Loucy (cell line): ENCODE measurements around the gene SLC15A3.

ENCODE experiments used
- EZH2phosphoT487 ChIP-seq: fragments of 200-600 bp; IDR thresholded peaks from 2 replicates; pipeline ENCODE4 v1.6.1; 2018; ENCODE audit warnings: antibody characterized with exemption, mild to moderate bottlenecking, moderate library complexity, borderline replicate concordance
- TF ChIP-seq, protein P1 (sequence below): fragments of 200-600 bp; sonication (generic); conservative IDR thresholded peaks from 2 replicates; pipeline ENCODE4 v1.5.1; 2014; ENCODE audit warnings: mild to moderate bottlenecking, antibody characterized with exemption, low read length

DNA sequence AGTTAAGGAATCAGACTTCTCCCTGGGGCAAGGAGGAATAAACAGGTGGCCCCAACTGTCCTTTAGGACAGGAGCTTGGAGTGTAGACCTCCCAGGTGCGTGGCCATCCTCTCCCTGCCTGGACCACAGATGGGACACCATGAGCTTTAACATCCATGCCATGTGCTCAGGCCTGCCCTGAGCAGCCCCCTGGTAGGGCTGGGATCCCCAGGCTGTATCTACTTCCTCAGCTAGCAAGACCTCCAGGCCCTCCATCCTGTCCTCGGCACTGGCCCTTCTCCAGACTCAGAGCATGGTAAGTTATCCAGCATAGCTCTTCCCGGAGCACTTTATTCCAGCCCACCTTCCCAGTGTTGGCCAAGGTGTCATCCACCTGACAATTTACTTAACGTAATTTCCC, 25.2 kb upstream of the SLC15A3 start:
- TF ChIP-seq, protein P1, sequence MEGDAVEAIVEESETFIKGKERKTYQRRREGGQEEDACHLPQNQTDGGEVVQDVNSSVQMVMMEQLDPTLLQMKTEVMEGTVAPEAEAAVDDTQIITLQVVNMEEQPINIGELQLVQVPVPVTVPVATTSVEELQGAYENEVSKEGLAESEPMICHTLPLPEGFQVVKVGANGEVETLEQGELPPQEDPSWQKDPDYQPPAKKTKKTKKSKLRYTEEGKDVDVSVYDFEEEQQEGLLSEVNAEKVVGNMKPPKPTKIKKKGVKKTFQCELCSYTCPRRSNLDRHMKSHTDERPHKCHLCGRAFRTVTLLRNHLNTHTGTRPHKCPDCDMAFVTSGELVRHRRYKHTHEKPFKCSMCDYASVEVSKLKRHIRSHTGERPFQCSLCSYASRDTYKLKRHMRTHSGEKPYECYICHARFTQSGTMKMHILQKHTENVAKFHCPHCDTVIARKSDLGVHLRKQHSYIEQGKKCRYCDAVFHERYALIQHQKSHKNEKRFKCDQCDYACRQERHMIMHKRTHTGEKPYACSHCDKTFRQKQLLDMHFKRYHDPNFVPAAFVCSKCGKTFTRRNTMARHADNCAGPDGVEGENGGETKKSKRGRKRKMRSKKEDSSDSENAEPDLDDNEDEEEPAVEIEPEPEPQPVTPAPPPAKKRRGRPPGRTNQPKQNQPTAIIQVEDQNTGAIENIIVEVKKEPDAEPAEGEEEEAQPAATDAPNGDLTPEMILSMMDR: no peak
- TF ChIP-seq EZH2phosphoT487: no peak
